ENCODE results near the gene RAB3IL1.

Gene RAB3IL1

DNA sequence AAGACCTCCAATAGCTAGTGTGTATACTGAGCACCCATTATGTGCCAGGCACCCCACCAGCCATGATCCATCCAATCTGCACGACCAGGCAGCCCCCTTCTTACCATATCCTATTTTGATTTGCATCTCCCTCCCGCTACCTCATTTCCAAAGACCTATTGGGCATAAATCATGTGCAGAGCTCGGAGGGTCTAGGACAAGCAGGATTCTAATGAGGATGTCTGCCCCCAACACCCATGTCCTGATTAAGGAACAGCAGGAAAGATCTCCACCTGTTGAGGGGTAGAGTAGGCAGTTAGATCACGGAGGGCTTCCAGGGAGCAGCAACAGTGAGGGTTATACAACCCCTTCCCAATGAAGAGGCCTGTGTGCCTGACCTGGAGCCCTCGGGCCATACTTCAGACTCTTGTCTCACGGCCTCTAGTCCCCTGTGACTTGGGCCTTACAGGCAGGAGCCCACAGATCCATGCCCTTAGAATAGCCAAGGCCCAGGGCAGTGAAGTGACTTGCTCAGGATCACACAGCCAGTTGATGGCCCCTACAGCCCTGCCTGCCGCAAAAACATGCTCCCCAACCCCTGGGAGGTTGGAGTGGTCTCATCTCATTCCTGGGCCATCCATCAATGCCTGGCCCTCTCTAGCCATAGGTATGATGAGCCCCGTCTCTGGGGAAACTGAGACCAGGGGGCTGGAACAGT lies 3.5 kb downstream of the RAB3IL1 start:
- H3K4me3 ChIP-seq (ENCODE audit: low read depth, low read length), result no peak overlapping the region
- TF ChIP-seq, protein P1, sequence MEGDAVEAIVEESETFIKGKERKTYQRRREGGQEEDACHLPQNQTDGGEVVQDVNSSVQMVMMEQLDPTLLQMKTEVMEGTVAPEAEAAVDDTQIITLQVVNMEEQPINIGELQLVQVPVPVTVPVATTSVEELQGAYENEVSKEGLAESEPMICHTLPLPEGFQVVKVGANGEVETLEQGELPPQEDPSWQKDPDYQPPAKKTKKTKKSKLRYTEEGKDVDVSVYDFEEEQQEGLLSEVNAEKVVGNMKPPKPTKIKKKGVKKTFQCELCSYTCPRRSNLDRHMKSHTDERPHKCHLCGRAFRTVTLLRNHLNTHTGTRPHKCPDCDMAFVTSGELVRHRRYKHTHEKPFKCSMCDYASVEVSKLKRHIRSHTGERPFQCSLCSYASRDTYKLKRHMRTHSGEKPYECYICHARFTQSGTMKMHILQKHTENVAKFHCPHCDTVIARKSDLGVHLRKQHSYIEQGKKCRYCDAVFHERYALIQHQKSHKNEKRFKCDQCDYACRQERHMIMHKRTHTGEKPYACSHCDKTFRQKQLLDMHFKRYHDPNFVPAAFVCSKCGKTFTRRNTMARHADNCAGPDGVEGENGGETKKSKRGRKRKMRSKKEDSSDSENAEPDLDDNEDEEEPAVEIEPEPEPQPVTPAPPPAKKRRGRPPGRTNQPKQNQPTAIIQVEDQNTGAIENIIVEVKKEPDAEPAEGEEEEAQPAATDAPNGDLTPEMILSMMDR (IDR thresholded peaks at IDR 0.05; ENCODE audit: control insufficient read depth, extremely low read depth, insufficient read depth), result no peak
- DNase-seq (ENCODE audit: low read depth), result no peak

DNA sequence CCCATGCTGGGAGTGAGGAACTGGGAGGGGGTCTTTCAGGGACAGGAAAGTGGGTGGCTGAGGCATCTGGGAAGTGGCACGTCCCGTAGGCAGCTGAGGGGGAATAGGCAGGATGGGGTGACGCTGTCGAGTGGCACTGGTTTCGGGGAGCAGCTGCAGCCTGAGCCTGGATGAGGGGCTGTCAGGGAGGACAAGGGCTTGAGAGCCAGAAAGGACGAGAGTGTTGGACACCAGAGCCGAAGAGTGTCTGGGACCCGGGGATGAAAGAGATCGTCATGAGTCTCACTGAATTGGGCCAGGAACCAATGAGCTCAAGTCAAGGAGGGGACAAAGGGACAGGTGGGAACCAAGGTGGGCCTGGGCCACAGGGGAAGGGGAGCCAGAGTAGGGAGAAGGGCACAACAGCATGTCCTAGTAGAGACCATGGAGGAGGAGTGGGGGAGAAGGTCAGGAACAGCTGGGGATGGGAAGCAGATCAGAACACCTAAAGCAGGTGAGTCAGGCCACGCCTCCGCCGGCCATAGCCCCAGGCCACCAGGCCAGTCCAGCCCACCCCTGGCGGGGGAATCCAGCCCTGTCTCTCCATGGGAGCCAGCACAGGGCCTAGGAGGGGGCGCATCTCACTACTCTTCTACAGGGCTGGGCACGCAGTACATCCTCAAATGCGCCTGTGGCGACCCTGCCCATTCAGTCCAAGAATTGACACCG lies 4.2 kb downstream of the RAB3IL1 start:
- no peak overlapping the region for H3K4me3 ChIP-seq (ENCODE audit: low read depth, low read length)
- no peak for DNase-seq (ENCODE audit: low read depth)
- TF ChIP-seq, protein P1 (IDR thresholded peaks at IDR 0.05; ENCODE audit: control insufficient read depth, extremely low read depth, insufficient read depth), result no peak

DNA sequence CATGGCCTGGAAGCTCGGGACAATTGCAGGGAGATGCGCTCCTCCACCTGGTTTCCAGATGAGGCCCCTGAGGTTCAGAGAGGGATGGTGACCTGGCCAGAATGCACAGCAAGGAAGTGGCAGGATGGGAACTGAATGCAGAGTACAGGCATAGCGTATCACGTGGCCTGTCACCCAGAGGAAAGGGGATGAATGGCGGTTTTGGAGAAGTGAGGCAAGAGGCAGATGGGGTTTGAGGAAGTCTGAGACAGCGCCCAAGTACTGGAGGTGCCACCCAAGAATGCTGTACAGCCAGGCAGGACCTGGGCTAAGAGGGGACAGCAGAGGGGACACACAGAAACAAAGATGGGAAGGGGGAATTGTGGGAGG lies 4.9 kb downstream of the RAB3IL1 start:
- no peak overlapping the region for H3K4me3 ChIP-seq (ENCODE audit: low read depth, low read length)
- TF ChIP-seq, protein P1 (IDR thresholded peaks at IDR 0.05; ENCODE audit: control insufficient read depth, extremely low read depth, insufficient read depth), result no peak
- DNase-seq (ENCODE audit: low read depth), result no peak

DNA sequence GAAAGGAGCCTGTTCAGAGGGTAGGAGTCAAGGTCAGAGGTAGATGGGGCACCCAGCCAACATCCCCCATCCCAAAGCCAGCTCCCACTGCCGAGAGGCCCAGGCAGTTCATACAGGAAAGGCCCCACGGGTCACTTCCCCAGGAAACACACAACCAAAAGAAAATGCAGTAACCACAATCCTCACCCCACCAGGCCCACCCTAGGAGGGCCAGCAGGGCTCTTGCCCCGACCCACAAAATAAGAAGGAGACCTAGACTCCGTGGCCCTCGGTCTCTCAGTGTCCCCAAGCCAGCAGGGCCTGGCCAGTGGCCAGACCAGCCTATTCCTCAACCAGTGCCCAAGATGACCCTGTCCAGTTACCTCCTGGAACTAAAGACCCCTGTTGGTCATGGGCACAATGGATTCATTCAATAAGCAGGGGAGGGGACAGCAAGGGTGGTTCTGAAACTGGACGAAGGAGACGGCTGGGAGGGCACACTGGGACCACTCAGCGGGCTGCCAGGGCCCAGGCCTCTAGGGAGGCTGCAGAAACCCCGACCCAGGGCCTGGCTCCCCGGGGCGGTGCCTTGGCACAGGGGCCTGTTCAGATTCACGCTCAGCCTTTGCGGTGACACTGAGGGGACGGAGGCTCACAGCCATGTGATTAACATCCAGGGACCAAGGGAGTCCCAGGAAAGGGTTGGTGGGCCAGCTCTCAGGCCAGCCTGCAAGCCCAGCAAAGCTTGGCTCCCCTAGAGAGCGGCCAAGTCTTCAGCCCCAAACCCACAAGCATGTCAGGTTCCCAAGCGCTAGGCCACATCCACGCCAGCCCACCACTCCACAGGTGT lies 5.5 kb downstream of the RAB3IL1 start:
- TF ChIP-seq, protein P1 (IDR thresholded peaks at IDR 0.05; ENCODE audit: control insufficient read depth, extremely low read depth, insufficient read depth), result no peak
- no peak overlapping the region for H3K4me3 ChIP-seq (ENCODE audit: low read depth, low read length)
- no peak for DNase-seq (ENCODE audit: low read depth)

DNA sequence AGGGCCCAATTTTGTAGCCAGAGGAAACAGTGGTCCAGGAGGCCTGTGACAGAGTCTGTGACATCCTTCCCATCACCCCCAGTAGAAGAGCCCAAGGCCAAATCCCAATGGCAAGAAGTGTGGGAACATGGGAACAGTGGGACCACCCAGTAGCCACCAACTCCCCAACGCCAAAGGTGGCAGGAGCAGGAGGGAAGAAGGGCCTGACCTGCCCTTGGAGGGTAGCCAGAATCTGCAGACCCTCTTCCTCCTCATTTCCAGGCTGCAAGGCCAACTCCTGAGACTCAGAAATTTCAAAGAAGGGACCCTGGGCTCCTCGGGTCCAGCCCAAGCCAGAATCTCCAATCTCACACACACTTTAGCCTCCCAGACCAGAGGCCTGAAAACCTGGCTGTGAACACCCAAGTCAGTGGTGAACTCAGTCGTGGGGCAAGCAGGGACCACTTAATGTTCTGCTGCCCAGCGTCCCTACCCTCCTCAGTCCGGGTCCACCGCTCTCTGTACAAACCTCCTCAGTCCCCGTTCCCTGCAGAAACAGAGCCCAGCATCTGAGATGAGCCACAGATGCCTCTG lies 6.2 kb downstream of the RAB3IL1 start:
- no peak for DNase-seq (ENCODE audit: low read depth)
- no peak overlapping the region for H3K4me3 ChIP-seq (ENCODE audit: low read depth, low read length)
- TF ChIP-seq, protein P1 (IDR thresholded peaks at IDR 0.05; ENCODE audit: control insufficient read depth, extremely low read depth, insufficient read depth), result no peak

DNA sequence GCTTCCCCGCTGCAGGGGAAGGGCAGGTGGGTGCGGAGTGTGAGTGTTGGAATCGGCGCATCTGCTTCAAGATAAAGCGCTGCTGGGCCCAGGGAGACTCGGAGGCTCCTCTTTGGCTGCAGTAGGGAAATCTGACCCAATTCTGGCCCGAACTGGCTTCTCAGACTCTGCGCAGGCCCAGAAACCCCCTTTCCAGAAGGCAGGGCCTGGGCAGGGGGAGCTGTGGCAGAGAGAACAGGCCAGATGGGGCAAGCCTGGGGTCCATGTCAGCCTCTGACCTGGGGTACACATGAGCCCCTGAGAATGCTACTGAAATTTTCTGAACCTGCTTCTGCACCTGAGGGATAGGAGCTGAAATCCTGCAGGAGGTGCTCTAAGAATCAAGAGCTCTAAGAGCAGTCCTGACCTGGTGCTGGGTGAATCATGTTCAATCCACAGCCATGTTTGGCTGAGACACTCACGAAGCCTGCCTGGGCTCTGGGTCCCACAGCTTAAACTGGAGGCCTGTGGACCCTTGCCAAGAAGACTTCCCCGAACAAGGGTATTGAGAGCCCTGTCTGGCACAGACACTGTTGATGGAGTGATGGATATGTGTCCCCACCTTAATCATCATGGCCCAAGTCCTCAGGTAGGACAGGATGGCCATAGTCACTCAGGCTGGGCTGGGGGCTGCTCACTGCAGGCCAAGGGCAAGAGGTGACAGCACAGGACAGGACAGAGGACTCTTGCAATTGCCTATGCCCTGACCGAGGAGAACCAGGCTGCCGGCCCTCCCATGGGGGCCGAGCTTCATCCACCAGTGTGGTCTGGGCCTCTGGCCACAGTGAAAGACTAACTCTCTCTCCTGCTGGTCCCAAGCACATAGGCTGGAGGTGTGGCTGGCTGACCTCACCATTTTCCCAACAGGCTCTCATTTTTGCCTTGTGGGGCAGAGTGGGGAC lies 6.9 kb downstream of the RAB3IL1 start:
- TF ChIP-seq, protein P1 (IDR thresholded peaks at IDR 0.05; ENCODE audit: control insufficient read depth, extremely low read depth, insufficient read depth), result no peak
- DNase-seq (ENCODE audit: low read depth), result no peak
- no peak overlapping the region for H3K4me3 ChIP-seq (ENCODE audit: low read depth, low read length)

Data from LNCaP clone FGC (cell line).